T1000 (cell line): ENCODE data around the gene GALNS.

Experiments used
- DNase-seq: peaks from one replicate; lab custom pipeline; 2025; ENCODE audit warnings: mixed read lengths; lab: John Stamatoyannopoulos, UW

The GALNS gene

DNA sequence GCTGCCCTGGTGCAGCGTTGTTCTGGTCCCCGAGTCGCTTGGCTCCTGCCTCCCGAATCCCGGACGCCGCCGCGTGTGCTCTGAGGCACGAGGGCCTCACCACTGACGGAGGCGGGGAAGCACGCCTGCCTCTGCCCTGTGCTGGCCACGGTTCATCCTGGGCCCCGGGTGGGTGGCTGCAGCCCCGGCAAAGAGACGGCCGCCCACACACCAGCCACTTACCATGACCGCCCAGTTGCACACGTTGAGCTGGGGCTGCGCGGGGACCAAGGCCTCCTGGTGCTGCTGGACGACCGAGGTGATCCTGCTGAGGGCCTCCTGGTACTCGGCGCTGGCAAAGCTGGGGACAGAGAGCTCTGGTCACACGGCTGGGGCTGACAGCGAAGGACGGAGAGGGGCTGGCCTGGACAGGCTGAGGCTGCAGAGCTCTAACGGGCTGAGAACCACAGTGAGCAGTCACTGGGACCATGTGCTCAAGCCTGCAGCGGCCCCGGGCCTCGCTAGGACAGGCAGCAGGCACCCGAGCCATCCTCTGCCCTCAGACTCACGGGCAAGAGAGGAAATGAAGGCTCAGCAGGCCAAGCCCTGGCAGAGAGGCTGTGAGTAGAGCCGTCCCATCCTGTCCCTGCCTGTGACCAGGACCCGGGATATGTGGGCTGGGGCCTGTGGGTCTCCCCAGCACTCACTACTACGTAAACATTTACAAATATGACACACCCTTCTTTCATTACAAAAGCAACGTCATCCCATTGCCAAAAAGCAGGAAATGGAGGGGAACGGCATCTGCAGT is 38.8 kb downstream of the GALNS start:
- no peak for DNase-seq

DNA sequence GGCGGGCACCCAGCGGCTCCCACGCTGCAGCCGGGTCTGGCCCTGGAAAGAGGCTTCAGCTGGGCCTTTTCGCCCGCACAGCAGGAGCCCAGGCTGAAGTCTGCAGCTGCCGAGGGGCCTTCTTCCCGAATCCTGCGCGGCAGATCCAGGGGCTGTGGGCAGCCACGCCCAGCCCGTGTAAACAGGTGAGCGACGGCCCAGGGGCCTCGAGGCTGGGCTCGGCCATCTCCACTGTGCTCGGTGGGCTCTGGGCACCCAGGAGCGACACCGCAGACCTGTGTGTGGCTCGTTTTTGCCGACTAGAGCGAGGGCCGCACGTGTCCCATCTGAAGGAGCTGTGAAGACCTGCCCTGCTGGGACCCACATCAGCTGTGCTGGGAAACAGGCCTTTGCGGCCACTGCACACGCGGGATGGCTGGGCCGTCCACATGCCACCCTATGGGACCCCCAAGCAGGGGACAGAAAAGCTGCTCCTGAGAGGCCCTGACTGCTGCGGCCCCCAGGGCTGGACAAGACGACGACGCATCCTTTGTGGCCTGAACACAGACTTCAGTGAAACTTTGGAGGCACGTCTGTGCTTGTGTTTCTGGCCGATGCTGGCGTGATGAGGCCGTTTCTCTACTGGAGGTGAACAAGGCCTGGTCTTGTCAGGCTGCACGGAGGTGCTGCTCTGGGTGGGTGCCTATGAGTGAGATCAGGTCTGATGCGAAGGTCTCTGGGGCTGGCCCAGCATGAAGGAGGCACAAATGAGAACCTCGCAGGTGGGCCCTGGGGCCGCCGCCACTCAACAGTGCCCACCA is 39.8 kb downstream of the GALNS start:
- no peak for DNase-seq

DNA sequence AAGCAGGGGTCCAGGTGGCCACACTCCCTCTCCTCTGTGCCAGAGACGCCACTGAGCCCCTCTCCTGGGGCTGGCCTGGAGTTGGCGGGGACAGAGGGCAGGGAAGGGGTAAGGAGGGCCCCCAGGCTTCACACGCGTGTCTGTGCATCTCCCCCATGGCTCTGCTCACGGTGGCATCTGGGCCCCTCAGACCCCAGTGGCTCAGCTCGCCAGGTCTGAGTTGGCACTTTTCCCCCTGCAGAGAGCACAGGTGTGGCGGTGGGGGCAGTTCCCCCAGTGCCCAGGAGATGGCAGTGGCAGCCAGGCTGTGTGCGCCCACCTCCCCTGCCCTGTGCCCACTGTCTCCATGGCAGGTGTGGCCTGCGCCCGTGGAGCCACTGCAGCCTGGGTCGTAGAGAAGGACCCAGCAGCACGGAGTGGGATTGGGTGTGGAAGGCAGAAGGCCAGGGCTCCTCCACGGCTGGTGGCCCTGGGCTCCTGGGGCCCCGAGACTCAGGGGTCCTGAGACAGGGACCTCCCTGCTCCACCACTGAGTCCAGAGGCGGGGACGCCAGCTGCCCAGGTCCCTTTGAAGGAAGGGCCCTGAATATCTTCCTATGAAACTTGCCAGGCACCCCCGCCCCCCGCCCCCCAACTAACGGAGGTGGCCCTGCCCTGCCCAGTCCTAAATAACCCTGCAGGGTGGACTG is 40.7 kb downstream of the GALNS start:
- no peak for DNase-seq

DNA sequence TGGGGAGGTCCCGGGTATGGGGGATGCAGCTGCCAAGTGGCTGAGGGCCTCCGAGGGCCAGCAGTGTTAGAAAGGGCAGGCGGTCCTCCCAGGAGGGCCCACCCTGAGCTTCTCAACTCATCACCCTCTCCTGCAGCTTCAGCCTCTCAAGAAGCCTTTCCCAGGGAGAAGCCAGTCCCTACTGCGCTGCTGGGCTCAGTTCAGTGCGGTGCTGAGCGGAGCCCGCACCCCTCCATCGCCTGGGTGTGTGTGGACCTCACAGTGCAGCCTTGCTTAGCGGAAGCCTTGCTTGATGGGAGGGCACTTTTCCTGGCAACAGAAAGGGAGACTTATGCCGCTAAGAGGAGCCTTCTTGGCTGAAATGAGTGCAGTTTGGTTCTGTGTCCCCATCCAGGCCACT is 41.5 kb downstream of the GALNS start:
- DNase-seq = no peak

DNA sequence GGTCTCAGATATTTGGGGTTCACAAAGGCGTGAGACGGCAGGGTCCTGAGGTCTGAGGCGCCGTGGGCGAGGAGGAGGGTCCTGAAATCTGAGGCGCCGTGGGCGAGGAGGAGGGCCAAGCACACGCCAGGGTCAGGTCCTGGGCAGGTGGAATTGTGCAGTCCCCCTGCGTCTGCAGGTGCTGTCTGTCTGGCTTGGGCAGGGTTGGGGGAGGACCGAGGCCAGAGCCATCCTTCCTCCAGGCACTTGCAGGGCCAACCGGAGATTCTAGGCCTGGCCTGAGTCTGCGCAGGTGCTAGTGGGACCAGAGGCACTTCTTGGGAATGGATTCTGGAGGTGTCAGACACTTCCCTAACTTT is 42.6 kb downstream of the GALNS start:
- DNase-seq = no peak

DNA sequence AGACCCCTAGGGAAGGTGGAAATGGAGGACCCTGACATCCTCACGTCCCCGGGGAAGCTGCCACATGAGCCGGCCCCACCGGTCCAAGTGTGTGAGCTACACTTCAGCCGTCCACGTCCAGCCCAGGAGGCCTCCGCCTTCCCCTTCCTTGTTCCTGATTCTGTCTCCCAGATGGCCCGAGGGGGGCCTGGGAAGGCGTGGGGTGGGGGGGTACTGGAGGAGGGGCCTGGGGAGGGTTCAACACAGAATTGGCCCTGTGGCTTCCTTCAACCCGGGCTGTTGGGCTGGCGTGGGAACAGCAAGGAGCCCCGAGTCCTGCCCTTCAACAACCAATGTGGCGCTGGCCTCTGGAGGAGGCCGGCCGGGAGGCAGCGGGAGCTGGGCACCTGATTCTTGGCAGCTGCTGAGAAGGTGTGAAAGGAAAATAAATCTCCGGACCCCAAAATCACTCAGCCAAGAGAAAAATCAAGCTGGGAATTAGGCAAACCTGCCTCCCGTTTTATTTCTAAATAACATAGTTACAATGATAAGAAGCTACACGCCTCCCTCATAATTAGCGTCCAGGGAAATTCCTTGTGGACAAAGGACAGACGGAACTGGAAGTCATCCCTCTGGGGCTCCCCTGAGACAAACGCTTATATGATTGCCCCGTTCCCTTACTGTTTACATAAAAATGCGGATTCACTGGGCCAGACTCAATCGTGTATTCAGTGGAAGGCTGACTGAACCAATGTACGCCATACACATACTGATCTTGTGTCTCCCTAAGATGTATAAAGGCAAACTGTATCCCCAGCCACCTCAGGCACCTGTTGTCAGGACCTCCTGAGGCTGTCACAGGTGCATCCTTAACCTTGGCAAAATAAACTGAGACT is 43.2 kb downstream of the GALNS start:
- DNase-seq = no peak

DNA sequence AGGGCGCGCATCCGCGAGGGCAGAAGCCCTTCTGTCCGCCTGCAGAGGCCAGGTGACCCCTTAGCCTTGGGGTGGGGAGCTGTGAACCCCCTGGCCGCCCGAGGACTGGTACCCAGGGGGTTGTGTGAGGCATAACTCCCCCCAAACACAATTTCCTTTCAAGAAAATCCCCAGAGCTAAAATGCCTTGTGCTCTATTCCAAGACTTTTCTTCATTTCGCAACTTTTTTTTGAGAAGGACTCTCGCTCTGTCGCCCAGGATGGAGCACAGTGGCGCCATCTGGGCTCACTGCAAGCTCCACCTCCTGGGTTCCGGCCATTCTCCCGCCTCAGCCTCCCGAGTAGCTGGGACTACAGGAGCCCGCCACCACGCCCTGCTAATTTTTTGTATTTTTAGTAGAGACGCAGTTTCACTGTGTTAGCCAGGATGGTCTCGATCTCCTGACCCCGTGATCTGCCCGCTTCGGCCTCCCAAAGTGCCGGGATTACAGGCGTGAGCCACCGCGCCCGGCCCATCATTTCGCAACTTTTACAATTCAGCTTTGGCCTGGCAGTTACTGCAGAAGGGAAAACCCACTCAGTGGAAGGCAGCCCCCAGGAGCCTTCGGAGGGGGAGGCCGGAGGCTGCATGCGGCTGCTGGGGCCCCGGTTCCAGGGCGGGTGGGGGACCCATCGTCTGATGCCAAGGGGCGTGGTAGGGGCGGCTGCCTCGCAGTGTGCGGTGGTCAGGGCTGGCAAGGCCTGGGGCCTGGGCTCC is 44.1 kb downstream of the GALNS start:
- no peak for DNase-seq

DNA sequence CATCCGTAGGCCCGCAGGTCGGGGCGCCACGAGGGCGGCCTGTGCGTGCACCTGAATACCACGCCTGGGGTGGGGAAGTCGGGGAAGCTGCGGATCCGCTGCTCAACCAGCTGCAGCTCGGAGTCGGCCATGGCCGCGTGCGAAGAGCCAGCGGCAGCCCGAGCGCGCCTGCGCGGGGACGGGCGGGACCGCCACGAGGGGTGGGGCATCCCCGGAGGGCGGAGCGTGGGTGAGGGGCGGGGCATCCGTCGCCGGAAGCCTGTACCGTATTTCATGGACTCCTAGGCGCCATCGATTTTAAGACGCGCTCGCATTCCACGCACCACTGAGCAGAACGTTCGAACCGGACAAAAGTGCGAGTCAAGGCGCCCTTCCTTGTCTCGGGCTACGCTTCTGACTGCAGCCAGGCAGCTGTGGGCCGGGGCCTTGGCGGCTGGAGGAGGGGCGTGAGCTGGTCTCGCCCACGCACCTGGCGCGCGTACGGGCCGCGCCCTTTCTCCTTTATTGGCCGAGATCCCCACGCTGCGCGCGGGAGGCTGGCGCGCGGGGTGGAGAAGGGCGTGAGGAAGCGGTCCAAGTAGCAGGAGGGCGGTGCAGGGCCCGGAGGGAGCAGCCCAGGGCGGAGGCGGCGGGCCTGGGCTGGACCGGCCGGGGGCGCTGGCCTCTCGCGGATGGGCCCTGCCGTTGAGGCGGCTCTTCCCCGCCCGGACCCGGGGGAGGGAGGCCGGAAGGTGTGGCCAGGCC is 44.8 kb downstream of the GALNS start, which contains the start of gene APRT:
APRT (minus strand) TSS at position 160 of the 744 bp plus-strand sequence; CDS start at position 131, 29 bp downstream.
- DNase-seq = peak; percentile 85

DNA sequence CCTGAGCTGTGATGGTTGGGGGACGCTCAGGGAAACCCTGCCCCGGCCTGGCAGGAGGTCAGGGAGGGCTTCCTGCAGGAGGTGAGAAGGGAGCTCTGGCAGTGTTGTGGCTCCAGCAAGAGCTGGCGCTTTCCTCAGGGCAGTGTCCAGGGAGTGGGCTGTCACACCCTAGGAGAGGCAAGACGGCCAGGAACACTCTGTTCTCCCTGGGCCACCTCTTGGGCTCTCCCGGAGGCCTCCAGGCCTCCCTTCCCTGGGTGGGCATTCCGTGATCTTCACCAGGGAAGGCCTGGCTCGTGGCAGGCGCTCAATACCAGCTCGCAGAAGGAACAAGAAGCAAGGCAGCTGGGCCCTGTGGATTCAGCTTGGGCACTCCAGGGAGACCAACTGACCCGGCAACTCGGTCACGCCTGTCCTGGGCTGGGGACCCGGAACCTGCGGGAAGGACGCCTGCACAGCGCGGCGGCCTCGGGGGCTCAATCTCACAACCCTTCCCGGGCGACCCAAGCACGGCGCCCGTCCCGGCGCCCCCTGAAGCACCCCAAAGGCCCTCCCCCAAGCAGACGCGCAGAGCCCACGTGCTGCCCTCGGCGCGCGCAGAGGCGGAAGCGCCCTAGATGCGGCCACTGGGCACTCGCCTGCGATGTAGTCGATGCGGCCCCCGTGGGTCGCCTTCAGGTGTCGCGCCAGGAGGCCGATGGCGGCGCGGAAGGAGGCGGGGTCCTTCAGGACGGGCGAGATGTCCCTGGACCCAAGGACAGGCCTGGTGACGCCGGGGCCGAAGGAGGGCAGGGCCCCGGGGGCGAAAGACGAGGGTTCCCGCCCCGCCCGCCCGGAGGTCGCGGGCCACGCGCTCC is 45.6 kb downstream of the GALNS start:
- peak; percentile 62 for DNase-seq

DNA sequence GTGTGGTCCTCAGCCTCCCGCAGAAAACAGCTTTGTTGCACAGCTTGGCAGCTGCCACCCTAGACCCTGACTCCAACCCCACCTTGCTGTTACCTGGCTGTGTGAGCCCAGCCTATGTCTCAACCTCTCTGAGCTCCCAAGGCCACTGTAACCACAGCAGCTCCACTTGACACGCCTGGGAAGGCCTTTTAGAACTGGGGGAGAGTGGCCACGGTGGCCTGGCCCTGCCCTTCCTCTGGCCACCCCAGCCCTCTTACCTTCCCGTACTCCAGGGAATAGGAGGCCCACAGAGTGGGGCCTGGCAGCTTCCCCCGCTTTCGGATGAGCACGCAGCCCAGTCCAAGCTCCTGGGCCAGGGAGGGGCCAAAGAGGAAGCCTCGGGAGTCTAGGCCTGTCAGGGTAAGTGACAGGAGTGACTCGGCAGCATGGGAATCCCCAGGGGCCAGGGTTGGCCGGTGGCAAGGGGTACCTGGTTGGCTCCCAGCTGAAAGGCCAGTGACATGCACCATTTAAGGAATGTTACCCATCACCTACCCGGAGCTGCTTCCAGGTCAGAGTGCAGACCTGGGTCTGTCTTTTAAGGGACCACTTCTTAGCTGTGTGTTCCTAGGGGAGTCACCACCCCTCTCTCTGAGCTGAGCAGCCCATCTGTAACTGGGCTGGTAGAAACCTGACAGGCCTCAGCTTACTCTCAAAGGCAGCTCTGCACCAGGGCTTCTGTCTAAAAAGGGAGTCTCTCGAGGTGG is 46.4 kb downstream of the GALNS start:
- DNase-seq = no peak

DNA sequence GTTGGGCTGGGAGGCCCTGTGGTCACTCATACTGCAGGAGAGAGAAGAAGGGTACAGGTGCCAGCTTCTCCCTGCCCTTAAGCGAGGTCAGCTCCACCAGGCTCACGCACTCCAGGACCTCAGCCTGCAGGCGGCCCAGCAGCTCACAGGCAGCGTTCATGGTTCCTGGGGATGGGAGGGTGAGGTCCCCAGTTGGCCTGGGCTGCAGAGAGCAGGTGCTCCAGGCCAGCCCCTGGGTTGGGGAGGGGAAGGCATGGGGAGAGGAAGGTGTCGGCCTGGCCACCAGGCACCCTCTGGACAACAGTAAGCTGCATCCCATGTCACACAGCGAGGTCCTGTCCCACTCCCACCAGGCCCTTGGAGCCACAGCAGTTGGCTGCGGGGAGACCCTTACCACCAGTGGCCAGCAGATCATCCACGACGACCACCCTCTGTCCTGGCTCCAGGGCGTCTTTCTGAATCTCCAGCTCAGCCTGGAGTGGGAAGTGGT is 47.0 kb downstream of the GALNS start:
- DNase-seq = no peak

DNA sequence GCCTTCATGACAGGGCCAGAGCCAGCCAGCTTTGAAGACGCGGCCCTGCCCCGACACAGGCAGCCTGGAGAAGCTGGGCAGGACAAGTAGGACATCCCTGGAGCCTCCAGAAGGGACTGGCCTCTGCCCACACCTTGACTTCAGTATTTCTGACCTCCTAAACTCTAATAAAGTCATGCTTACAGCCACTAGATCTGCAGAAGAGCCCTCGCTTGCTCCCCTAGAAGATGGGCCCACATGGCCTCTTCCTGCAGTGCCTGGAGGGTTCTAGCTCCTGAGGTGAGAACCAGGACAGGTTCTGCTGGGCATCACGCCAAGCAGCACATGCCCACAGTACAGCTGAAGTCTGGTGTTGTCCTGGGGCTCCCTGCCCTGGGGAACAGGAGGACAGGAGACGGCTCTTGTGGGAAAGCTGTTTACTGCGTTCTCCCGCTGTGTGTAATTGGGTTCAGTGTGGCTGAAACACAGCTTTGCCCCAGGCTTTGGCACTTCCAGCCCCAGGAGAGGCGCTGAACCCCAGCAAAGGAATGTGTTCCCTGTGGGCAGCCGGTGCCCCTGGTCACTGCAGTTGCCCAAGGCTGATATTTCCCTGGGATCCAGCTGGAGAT is 47.6 kb downstream of the GALNS start:
- no peak for DNase-seq

DNA sequence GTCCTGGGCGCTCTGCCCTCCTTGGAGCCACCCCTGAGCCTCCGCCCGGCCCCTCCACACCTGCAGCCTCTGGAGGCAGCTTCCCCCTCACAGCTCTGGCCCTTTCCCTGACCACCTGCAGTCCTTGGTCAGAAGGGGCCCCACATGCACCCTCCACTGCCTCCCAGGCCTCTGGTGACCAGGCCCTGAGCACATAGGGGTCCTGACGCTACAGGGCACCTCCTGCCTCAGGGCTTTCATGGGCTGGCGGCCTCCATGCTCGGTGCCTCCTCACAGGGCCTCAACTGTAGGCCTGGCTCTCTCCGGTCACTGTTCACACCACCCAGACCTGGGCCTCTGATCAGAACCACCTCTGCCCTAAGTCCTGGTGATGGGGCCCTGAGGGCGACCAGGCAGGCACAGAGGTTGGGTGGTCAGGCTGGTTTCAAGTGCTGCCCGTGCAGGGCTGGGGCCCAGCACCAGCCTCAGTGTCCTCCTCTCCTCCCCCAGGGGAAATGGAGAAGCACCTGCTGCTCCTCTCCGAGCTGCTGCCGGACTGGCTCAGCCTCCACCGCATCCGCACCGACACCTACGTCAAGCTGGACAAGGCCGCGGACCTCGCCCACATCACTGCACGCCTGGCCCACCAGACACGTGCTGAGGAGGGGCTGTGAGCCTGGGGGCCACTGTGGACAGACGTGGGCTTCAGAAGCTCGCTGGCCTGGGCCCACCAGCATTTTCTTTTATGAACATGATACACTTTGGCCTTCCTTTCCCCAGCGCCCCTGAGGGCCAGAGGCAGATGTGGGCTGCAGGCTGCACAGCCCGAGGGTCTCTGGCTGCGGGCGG is 48.9 kb downstream of the GALNS start:
- no peak for DNase-seq

DNA sequence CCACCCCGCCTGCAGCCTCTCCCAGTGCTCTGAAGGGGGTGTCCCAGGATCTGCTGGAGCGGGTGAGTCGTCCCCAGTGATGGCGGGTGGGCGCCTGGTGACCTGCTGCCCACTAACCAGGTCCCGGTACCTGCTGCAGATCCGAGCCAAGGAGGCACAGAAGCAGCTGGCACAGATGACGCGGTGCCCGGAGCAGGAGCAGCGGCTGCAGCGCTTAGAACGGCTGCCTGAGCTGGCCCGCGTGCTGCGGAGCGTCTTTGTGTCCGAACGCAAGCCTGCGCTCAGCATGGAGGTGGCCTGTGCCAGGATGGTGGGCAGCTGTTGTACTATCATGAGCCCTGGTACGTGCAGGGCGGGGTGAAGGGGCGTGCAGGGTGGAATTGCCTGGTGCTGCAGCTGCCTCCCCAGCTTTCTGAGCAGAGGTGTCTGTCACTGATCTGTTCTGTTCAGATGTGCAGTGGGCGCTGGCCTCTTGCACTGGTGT is 49.6 kb downstream of the GALNS start:
- DNase-seq = no peak

DNA sequence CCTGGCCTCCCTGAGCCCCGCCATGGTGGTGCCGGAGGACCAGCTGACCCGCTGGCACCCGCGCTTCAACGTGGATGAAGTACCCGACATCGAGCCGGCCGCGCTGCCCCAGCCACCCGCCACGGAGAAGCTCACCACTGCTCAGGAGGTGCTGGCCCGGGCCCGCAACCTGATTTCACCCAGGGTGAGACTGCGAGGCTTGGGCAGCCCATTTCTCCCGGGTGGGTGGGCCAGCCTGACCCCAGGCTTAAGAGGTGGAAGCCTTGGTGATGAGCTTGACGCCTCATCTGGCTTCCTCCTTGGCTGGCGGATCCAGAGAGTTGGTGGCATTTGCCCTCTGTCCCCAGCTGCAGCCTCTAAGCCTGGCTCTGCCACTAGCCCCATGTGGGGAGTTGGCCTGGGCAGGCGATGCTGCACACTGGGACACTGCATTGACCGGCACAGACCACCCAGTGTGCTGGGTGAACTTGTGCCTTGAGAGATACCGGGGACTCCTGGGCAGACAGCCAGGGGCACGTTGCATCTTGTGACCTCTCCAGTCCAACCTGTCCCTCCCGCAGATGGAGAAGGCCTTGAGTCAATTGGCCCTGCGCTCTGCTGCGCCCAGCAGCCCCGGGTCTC is 50.1 kb downstream of the GALNS start:
- DNase-seq = no peak

DNA sequence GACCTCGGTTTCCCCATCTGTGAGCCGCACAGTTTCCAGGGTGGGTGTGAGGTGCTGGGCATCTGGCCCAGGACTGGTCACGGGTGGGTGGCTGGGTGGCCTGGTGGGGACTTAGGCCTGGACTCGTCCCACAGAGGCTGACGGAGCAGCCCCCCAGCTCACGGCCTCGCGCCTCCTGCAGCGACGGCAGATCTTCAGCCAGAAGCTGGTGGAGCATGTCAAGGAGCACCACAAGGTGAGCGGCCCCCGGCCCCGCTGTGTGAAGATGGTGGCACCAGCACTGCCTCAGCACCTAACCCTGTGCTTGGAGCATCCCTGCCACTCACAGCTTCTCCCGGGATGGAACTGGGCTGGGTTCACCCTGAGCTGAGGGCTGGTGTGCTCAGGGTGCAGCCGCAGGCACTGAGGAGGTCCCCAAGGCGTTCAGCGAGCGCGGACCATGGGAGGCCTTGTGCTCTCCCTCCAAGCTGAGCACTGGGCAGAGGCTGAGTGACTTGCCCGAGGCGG is 50.8 kb downstream of the GALNS start:
- no peak for DNase-seq
